Measurements from ENCODE around the gene WWC2.

DNA sequence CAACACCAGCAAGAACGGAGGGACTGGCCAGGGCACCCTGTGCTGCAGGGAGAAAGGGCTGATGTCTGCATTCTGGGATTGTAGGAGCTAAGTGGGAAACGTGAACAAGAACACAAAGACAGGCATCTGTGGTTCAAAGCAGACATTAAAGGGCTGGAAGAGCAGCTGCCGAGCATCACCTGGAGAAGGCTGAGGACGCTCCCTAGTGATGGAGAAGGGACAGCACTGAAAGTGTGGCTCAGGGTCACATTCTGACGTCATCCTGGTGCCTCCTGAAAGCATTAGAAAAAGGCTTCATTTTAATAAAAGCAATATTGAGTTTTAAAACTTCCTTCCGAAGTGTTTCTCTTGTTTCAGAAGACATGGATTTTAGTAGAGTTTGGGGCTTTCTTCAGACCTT, 158.8 kb downstream of the WWC2 start:
- TF ChIP-seq, protein P1, sequence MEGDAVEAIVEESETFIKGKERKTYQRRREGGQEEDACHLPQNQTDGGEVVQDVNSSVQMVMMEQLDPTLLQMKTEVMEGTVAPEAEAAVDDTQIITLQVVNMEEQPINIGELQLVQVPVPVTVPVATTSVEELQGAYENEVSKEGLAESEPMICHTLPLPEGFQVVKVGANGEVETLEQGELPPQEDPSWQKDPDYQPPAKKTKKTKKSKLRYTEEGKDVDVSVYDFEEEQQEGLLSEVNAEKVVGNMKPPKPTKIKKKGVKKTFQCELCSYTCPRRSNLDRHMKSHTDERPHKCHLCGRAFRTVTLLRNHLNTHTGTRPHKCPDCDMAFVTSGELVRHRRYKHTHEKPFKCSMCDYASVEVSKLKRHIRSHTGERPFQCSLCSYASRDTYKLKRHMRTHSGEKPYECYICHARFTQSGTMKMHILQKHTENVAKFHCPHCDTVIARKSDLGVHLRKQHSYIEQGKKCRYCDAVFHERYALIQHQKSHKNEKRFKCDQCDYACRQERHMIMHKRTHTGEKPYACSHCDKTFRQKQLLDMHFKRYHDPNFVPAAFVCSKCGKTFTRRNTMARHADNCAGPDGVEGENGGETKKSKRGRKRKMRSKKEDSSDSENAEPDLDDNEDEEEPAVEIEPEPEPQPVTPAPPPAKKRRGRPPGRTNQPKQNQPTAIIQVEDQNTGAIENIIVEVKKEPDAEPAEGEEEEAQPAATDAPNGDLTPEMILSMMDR (IDR thresholded peaks at IDR 0.05) = peak; percentile 15
- TF ChIP-seq EZH2 (IDR thresholded peaks at IDR 0.05) = no peak
